SU-DHL-6 (cell line): ENCODE results near the gene MMGT1.

Experiments used
- EZH2phosphoT487 ChIP-seq: fragments of 200-600 bp; sonication (generic), shearing (Covaris generic); conservative IDR thresholded peaks from 2 replicates; pipeline ENCODE4 v1.6.1; 2018; ENCODE audit warnings: mild to moderate bottlenecking, antibody characterized with exemption, low read length, moderate library complexity, mixed read lengths
- TF ChIP-seq, protein P1 (sequence below): fragments of 200-600 bp; sonication (generic); IDR thresholded peaks from one replicate; pipeline ENCODE4 v1.5.1; 2017; ENCODE audit warnings: antibody characterized with exemption, mild to moderate bottlenecking, low read length, moderate library complexity; ENCODE audit not compliant: insufficient read depth, poor library complexity, severe bottlenecking

DNA sequence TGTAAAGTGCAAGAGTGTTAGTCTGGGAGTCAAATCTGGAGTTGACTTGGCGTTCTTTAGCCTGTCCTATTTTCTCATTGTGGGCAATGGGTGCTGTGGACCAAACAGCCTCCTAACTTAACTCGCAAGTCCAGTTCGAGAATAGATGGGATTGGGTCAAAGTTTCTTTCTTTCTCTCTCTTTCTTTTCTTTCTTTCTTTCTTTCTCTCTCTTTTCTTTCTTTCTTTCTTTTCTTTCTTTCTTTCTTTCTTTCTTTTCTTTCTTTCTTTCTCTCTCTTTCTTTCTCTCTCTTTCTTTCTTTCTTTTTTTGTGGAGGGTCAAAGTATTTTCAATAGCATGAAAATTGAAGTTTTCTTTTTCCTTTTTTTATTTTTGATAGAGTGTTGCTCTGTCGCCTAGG lies 14.5 kb upstream of the MMGT1 start:
- TF ChIP-seq, protein P1, sequence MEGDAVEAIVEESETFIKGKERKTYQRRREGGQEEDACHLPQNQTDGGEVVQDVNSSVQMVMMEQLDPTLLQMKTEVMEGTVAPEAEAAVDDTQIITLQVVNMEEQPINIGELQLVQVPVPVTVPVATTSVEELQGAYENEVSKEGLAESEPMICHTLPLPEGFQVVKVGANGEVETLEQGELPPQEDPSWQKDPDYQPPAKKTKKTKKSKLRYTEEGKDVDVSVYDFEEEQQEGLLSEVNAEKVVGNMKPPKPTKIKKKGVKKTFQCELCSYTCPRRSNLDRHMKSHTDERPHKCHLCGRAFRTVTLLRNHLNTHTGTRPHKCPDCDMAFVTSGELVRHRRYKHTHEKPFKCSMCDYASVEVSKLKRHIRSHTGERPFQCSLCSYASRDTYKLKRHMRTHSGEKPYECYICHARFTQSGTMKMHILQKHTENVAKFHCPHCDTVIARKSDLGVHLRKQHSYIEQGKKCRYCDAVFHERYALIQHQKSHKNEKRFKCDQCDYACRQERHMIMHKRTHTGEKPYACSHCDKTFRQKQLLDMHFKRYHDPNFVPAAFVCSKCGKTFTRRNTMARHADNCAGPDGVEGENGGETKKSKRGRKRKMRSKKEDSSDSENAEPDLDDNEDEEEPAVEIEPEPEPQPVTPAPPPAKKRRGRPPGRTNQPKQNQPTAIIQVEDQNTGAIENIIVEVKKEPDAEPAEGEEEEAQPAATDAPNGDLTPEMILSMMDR, result no peak
- no peak for TF ChIP-seq EZH2phosphoT487
